ENCODE data around the gene FAM185A. TPM values are rescaled to one million over a fixed set of nuclear protein-coding genes. Genes with fewer than 3 reads are reported as not detected.

Gene FAM185A
- total and polyA plus RNA-seq, 2 of the 8 experiments (the other 6 are each of a cell fraction or from before 2014, with no cell fraction given) = 5.2 to 6.6 TPM

DNA sequence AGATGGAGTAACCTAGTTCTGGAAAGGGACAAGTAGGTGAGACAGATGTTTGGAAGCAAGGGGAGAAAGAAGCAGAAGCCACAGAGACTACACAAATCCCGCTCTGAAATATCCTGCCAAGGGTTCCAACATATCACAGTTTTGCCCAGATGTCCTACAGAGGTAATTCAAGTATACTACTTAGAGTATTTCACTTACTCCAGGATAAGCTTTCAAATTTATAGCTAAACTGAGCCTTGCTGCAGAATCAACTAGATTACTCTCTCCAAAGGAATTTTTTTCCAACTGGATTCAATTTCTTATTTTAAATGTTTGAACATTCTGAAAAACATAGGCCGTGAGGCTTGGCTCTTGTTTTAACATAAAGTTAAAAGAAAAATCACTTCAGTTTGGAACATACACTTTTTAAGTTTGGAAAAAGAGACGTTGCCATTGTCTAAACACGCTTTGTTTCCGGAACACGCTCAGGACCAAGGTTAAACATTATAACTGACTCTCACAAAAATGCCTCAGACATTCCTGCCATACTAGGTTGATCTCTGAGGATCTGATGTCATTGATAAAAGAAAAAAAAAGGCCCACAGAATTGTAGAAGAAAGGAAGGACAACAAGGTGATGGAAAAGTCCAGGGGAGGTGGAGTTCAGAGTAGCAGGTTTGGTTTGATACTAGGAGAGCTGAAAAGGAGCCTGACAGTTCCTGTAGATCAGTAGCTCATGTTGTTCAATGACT is 74.8 kb downstream of the FAM185A start (continued):
- TF ChIP-seq TBP (IDR thresholded peaks at IDR 0.05; ENCODE audit: low read depth, low read length) (no peak), TEAD4 (IDR thresholded peaks at IDR 0.05; ENCODE audit: low read depth, low read length) (no peak), POLR2AphosphoS5 (IDR thresholded peaks at IDR 0.05; ENCODE audit: low read depth, low read length) (no peak), BRCA1 (IDR thresholded peaks at IDR 0.05; ENCODE audit: low read depth, low read length) (no peak)
- TF ChIP-seq, protein P1, sequence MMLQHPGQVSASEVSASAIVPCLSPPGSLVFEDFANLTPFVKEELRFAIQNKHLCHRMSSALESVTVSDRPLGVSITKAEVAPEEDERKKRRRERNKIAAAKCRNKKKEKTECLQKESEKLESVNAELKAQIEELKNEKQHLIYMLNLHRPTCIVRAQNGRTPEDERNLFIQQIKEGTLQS (IDR thresholded peaks at IDR 0.05; ENCODE audit: insufficient read depth, low read depth, low read length) = no peak

All from H1 (cell line).